Liver (tissue), 9 donors: ENCODE results near the gene EMX2. TPM values are rescaled to one million over a fixed set of nuclear protein-coding genes. Genes with fewer than 3 reads are reported as not detected.

Experiments used
- DNase-seq: peaks from one replicate; pipeline ENCODE4 v3.0.0-alpha.2; 2017; ENCODE audit warnings: low spot score
- H3K27ac ChIP-seq, 2 donors: one replicate each; pipeline ENCODE4 v1.7.0; 2013; ENCODE audit warnings: inconsistent platforms in 2 of 2, low read length in 2 of 2, control low read depth in 1 of 2, low read depth in 1 of 2, mild to moderate bottlenecking in 1 of 2
- H3K27me3 ChIP-seq, 4 donors: one replicate each; pipeline versions ENCODE4 v1.6.1 to v1.7.0; 2013; ENCODE audit warnings: low read length in 3 of 4, inconsistent platforms in 1 of 4, mild to moderate bottlenecking in 1 of 4, moderate library complexity in 1 of 4; ENCODE audit not compliant: control insufficient read depth in 4 of 4, insufficient read depth in 4 of 4
- H3K36me3 ChIP-seq, 4 donors: one replicate each; pipeline versions ENCODE4 v1.6.1 to v1.7.0; 2013; ENCODE audit warnings: low read length in 3 of 4, mild to moderate bottlenecking in 3 of 4, low read depth in 1 of 4, moderate library complexity in 1 of 4; ENCODE audit not compliant: control insufficient read depth in 4 of 4, insufficient read depth in 3 of 4
- H3K4me1 ChIP-seq, 4 donors: one replicate each; pipeline versions ENCODE4 v1.6.1 to v1.7.0; 2013; ENCODE audit warnings: low read length in 3 of 4, mild to moderate bottlenecking in 3 of 4, moderate library complexity in 1 of 4; ENCODE audit not compliant: control insufficient read depth in 4 of 4, insufficient read depth in 4 of 4
- H3K4me3 ChIP-seq, 3 donors: one replicate each; pipeline versions ENCODE4 v1.6.1 to v1.7.0; 2013; ENCODE audit warnings: low read length in 3 of 3, control low read depth in 1 of 3, low read depth in 1 of 3, mild to moderate bottlenecking in 1 of 3
- H3K9ac ChIP-seq, 2 donors: one replicate each; pipeline ENCODE4 v1.7.0; 2013; ENCODE audit warnings: low read length in 2 of 2, mild to moderate bottlenecking in 2 of 2, moderate library complexity in 2 of 2, control low read depth in 1 of 2, low read depth in 1 of 2
- H3K9me3 ChIP-seq, 4 donors: one replicate each; pipeline versions ENCODE4 v1.6.1 to v1.7.0; 2013; ENCODE audit warnings: low read length in 3 of 4; ENCODE audit not compliant: control insufficient read depth in 4 of 4
- FOXA2 ChIP-seq: IDR thresholded peaks from 2 replicates; pipeline ENCODE4 v1.6.1; 2016; ENCODE audit warnings: antibody characterized with exemption
- GABPA ChIP-seq, 2 donors: IDR thresholded peaks in 1 of 2; conservative IDR thresholded peaks in 1 of 2; 2 replicates each; pipeline ENCODE4 v1.6.1; 2016; ENCODE audit warnings: antibody characterized with exemption in 2 of 2, mild to moderate bottlenecking in 1 of 2, moderate library complexity in 1 of 2
- HNF4G ChIP-seq: IDR thresholded peaks from 2 replicates; pipeline ENCODE4 v1.6.1; 2016; ENCODE audit warnings: antibody characterized with exemption
- JUND ChIP-seq, 2 donors: IDR thresholded peaks; 2 replicates each; pipeline ENCODE4 v1.6.1; 2016; ENCODE audit warnings: antibody characterized with exemption in 2 of 2
- RAD21 ChIP-seq, 2 donors: IDR thresholded peaks; 2 replicates each; pipeline ENCODE4 v1.6.1; 2016; ENCODE audit warnings: antibody characterized with exemption in 2 of 2, mild to moderate bottlenecking in 2 of 2
- RXRA ChIP-seq, 2 donors: IDR thresholded peaks; 2 replicates each; pipeline ENCODE4 v1.6.1; 2017 to 2018; ENCODE audit warnings: antibody characterized with exemption in 2 of 2, mild to moderate bottlenecking in 1 of 2
- SP1 ChIP-seq: IDR thresholded peaks from 2 replicates; pipeline ENCODE4 v1.6.1; 2018; ENCODE audit warnings: antibody characterized with exemption, mild to moderate bottlenecking
- TAF1 ChIP-seq: conservative IDR thresholded peaks from 2 replicates; pipeline ENCODE4 v1.6.1; 2016; ENCODE audit warnings: antibody characterized with exemption, mild to moderate bottlenecking
- YY1 ChIP-seq: IDR thresholded peaks from 2 replicates; pipeline ENCODE4 v1.6.1; 2016; ENCODE audit warnings: antibody characterized with exemption, mild to moderate bottlenecking
- WGBS: extraction: QIAGEN DNeasy Blood & Tissue Kit; methylation state at CpG from one replicate; pipeline ENCODE4 v1.1.7; 2013; 5-methylcytosine and 5-hydroxymethylcytosine counted together
- polyA plus RNA-seq, 2 donors: library from polyadenylated mRNA; stranded (reverse) in 1 of 2; unstranded in 1 of 2; fragments of 200-250 nt in 1 of 2; fragments of >200 nt in 1 of 2; fragmentation: Nextera tagmentation in 1 of 2; extraction: Ambion mirVana in 1 of 2; gene quantifications; one replicate each; pipeline versions ENCODE4 v1.2.1 to v1.2.3, GENCODE V29; 2013 to 2015
- total RNA-seq, 2 donors: library from RNA; depleted of rRNA; stranded (reverse); fragments of >200 nt; gene quantifications; one replicate each; pipeline ENCODE4 v1.2.3, GENCODE V29; 2014
- TF ChIP-seq, protein P1 (sequence below): IDR thresholded peaks from 2 replicates; pipeline ENCODE4 v1.6.1; 2016; ENCODE audit warnings: antibody characterized with exemption, mild to moderate bottlenecking
- TF ChIP-seq, protein P2 (sequence below): fragments of 150-350 bp; IDR thresholded peaks from 2 replicates; pipeline ENCODE4 v1.5.1; 2017; ENCODE audit warnings: improper control_type of control experiment, low read depth, low read length; ENCODE audit not compliant: missing input control
- TF ChIP-seq, protein P3 (sequence below): IDR thresholded peaks from 2 replicates; pipeline ENCODE4 v1.6.1; 2016; ENCODE audit warnings: antibody characterized with exemption
- TF ChIP-seq, protein P4 (sequence below): IDR thresholded peaks from 2 replicates; pipeline ENCODE4 v1.6.1; 2016; ENCODE audit warnings: antibody characterized with exemption
- TF ChIP-seq, protein P5 (sequence below): IDR thresholded peaks from 2 replicates; pipeline ENCODE4 v1.6.1; 2016; ENCODE audit warnings: antibody characterized with exemption
- donor health status: healthy.
- donor health status: healthy.
- donor health status: healthy.
- donor health status: healthy.
- donor health status: healthy.

EMX2 gene
- total RNA-seq, result not detected
- not detected for polyA plus RNA-seq

DNA sequence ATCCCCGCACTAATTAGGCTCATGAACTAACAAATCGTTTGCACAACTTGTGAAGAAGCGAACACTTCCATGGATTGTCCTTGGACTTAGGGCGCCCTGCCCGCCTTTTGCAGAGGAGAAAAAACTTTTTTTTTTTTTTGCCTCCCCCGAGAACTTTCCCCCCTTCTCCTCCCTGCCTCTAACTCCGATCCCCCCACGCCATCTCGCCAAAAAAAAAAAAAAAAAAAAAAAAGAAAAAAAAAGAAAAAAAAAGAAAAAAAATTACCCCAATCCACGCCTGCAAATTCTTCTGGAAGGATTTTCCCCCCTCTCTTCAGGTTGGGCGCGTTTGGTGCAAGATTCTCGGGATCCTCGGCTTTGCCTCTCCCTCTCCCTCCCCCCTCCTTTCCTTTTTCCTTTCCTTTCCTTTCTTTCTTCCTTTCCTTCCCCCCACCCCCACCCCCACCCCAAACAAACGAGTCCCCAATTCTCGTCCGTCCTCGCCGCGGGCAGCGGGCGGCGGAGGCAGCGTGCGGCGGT is at the start of gene EMX2:
Gene EMX2 (plus strand): TSS at position 41 of the 519 bp plus-strand sequence. CDS start 522 bp downstream, outside the sequence.
- 9% methylated on average over 26 of the region's 26 CpGs for WGBS
- Histone ChIP-seq H3K36me3 (no peaks in the 10 kb centered on the region), H3K27me3 (peaks cover 6 to 45% (median 22%) of the 10 kb centered on the region in 4 donors), H3K9me3 (no peaks in the 10 kb centered on the region), H3K27ac (no peak within 1 kb of the TSS), H3K9ac (no peak within 1 kb of the TSS), H3K4me1 (peaks cover 20 to 53% (median 35%) of the 10 kb centered on the region in 4 donors), H3K4me3 (peak within 1 kb of the TSS in 1 of 3 donors; percentile 44)
- no peak for DNase-seq
- TF ChIP-seq JUND (IDR thresholded peaks at IDR 0.05) (no peak), GABPA (IDR thresholded peaks at IDR 0.05 in 1 of 2, conservative IDR thresholded peaks at IDR 0.05 in 1 of 2) (no peak), TAF1 (no peak), YY1 (no peak), FOXA2 (no peak), RAD21 (IDR thresholded peaks at IDR 0.05) (no peak), HNF4G (no peak), SP1 (no peak)
- TF ChIP-seq, protein P1, sequence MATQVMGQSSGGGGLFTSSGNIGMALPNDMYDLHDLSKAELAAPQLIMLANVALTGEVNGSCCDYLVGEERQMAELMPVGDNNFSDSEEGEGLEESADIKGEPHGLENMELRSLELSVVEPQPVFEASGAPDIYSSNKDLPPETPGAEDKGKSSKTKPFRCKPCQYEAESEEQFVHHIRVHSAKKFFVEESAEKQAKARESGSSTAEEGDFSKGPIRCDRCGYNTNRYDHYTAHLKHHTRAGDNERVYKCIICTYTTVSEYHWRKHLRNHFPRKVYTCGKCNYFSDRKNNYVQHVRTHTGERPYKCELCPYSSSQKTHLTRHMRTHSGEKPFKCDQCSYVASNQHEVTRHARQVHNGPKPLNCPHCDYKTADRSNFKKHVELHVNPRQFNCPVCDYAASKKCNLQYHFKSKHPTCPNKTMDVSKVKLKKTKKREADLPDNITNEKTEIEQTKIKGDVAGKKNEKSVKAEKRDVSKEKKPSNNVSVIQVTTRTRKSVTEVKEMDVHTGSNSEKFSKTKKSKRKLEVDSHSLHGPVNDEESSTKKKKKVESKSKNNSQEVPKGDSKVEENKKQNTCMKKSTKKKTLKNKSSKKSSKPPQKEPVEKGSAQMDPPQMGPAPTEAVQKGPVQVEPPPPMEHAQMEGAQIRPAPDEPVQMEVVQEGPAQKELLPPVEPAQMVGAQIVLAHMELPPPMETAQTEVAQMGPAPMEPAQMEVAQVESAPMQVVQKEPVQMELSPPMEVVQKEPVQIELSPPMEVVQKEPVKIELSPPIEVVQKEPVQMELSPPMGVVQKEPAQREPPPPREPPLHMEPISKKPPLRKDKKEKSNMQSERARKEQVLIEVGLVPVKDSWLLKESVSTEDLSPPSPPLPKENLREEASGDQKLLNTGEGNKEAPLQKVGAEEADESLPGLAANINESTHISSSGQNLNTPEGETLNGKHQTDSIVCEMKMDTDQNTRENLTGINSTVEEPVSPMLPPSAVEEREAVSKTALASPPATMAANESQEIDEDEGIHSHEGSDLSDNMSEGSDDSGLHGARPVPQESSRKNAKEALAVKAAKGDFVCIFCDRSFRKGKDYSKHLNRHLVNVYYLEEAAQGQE, result no peak
- TF ChIP-seq, protein P2, sequence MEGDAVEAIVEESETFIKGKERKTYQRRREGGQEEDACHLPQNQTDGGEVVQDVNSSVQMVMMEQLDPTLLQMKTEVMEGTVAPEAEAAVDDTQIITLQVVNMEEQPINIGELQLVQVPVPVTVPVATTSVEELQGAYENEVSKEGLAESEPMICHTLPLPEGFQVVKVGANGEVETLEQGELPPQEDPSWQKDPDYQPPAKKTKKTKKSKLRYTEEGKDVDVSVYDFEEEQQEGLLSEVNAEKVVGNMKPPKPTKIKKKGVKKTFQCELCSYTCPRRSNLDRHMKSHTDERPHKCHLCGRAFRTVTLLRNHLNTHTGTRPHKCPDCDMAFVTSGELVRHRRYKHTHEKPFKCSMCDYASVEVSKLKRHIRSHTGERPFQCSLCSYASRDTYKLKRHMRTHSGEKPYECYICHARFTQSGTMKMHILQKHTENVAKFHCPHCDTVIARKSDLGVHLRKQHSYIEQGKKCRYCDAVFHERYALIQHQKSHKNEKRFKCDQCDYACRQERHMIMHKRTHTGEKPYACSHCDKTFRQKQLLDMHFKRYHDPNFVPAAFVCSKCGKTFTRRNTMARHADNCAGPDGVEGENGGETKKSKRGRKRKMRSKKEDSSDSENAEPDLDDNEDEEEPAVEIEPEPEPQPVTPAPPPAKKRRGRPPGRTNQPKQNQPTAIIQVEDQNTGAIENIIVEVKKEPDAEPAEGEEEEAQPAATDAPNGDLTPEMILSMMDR, result no peak
- TF ChIP-seq, protein P3, sequence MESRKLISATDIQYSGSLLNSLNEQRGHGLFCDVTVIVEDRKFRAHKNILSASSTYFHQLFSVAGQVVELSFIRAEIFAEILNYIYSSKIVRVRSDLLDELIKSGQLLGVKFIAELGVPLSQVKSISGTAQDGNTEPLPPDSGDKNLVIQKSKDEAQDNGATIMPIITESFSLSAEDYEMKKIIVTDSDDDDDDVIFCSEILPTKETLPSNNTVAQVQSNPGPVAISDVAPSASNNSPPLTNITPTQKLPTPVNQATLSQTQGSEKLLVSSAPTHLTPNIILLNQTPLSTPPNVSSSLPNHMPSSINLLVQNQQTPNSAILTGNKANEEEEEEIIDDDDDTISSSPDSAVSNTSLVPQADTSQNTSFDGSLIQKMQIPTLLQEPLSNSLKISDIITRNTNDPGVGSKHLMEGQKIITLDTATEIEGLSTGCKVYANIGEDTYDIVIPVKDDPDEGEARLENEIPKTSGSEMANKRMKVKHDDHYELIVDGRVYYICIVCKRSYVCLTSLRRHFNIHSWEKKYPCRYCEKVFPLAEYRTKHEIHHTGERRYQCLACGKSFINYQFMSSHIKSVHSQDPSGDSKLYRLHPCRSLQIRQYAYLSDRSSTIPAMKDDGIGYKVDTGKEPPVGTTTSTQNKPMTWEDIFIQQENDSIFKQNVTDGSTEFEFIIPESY, result no peak
- TF ChIP-seq, protein P4, sequence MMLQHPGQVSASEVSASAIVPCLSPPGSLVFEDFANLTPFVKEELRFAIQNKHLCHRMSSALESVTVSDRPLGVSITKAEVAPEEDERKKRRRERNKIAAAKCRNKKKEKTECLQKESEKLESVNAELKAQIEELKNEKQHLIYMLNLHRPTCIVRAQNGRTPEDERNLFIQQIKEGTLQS, result no peak

DNA sequence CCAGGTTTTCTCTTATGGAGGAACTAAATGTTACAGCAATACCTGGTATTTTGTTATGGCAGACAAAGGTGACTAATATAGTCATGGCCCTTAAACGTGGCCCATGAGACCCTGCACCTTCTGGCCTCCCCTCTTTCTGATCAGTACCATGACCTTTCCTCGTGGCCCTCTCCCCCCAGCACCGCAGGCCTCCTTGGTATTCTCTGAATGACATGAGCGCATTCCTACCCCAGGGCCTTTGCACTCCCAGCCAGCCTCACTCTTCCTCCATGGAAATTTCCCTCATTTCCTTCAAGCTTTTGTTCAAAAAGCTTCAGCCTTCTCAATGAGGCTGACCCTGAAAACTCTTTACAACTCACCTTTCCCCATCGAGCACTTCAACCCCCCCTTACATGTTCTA is 46.5 kb upstream of the EMX2 start:
- Histone ChIP-seq H3K27me3 (peaks cover 0 to 5% (median 0%) of the 10 kb centered on the region in 4 donors), H3K9me3 (no peaks in the 10 kb centered on the region), H3K4me3 (no peak overlapping the region), H3K9ac (no peak overlapping the region), H3K27ac (no peak overlapping the region), H3K4me1 (peaks cover 0 to 5% (median 3%) of the 10 kb centered on the region in 4 donors), H3K36me3 (no peaks in the 10 kb centered on the region)
- DNase-seq, result no peak
- WGBS, result 43% methylated on average over 5 of the region's 5 CpGs
- TF ChIP-seq RXRA (IDR thresholded peaks at IDR 0.05) (no peak), RAD21 (IDR thresholded peaks at IDR 0.05) (no peak), TAF1 (no peak), FOXA2 (no peak)
- TF ChIP-seq, protein P3, result no peak
- TF ChIP-seq, protein P5, sequence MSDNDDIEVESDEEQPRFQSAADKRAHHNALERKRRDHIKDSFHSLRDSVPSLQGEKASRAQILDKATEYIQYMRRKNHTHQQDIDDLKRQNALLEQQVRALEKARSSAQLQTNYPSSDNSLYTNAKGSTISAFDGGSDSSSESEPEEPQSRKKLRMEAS, result no peak
